BE2C (cell line): ENCODE results near the gene SFTA2. TPM values are rescaled to one million over a fixed set of nuclear protein-coding genes. Genes with fewer than 3 reads are reported as not detected.
"Not testable (repeated sequence)": the region's sequence is repeated elsewhere in the genome, so short reads cannot be mapped to it uniquely, and the experiment has no call there.

ENCODE experiments used
- DNase-seq: peaks from one replicate; pipeline ENCODE4 v3.0.0-alpha.2; 2020
- H3K27me3 ChIP-seq: fragments of 250-450 bp; sonication (Bioruptor Pico); 2 replicates; pipeline ENCODE4 v1.5.1; 2020; ENCODE audit warnings: mild to moderate bottlenecking
- H3K36me3 ChIP-seq: fragments of 250-450 bp; sonication (Bioruptor Pico); 2 replicates; pipeline ENCODE4 v1.5.1; 2020; ENCODE audit warnings: mild to moderate bottlenecking
- H3K4me1 ChIP-seq: fragments of 250-450 bp; sonication (Bioruptor Pico); 2 replicates; pipeline ENCODE4 v1.5.1; 2020
- H3K4me3 ChIP-seq: 2 replicates; pipeline ENCODE4 v1.5.1; 2011; ENCODE audit warnings: low read depth, low read length
- H3K9me3 ChIP-seq: fragments of 250-450 bp; sonication (Bioruptor Pico); 2 replicates; pipeline ENCODE4 v1.5.1; 2020
- polyA plus RNA-seq: library from polyadenylated mRNA; unstranded; fragments of >200 nt; gene quantifications from one replicate; pipeline ENCODE4 v1.2.1, GENCODE V29; 2012; ENCODE audit warnings: low read depth, missing spikeins; ENCODE audit not compliant: insufficient read length, insufficient read depth
- TF ChIP-seq, protein P1 (sequence below): IDR thresholded peaks from 2 replicates; pipeline ENCODE4 v1.5.1; 2012; ENCODE audit warnings: mild to moderate bottlenecking, low read depth, low read length

The SFTA2 gene
- polyA plus RNA-seq: not detected

DNA sequence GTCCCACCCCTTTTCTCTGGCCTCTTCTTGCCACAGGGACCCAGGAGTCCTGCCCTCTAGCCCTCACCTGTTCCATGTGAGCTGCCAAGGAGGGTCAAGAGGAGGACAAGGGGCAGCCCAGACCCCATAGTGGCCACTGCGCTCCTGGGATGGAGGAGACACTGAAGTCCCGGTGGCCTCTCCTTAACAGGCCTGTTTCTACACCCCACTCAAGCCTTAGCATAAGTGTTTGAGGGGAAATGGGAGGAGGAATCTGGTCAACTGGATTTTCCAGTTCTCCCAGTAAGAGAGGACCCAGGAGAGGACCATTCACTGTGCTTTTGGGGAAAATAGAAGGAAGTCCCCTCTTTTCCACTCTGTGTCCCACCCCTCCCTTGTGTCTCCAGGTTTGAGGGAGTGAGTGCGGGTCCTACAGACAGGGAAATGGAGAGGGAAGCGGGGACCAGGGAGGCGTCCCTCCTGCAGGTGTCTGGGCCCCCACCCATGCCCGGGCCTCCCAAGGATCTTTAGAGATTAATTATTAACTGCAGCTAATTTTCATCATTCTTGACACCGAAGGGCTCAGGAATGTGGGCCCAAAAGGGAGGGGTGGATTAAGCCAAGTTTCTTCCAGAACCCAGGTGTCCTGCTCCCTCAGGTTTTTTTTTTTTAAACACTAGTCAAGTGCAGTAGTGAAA lies at the start of gene SFTA2:
SFTA2 (minus strand) TSS at position 202 of the 677 bp plus-strand sequence; CDS start at position 128, 74 bp downstream.
- DNase-seq: no peak
- Histone ChIP-seq H3K4me1 (no peaks in the 10 kb centered on the region), H3K27me3 (no peaks in the 10 kb centered on the region), H3K4me3 (no peak within 1 kb of the TSS), H3K36me3 (no peaks in the 10 kb centered on the region), H3K9me3 (no peaks in the 10 kb centered on the region)
- TF ChIP-seq, protein P1, sequence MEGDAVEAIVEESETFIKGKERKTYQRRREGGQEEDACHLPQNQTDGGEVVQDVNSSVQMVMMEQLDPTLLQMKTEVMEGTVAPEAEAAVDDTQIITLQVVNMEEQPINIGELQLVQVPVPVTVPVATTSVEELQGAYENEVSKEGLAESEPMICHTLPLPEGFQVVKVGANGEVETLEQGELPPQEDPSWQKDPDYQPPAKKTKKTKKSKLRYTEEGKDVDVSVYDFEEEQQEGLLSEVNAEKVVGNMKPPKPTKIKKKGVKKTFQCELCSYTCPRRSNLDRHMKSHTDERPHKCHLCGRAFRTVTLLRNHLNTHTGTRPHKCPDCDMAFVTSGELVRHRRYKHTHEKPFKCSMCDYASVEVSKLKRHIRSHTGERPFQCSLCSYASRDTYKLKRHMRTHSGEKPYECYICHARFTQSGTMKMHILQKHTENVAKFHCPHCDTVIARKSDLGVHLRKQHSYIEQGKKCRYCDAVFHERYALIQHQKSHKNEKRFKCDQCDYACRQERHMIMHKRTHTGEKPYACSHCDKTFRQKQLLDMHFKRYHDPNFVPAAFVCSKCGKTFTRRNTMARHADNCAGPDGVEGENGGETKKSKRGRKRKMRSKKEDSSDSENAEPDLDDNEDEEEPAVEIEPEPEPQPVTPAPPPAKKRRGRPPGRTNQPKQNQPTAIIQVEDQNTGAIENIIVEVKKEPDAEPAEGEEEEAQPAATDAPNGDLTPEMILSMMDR: no peak

DNA sequence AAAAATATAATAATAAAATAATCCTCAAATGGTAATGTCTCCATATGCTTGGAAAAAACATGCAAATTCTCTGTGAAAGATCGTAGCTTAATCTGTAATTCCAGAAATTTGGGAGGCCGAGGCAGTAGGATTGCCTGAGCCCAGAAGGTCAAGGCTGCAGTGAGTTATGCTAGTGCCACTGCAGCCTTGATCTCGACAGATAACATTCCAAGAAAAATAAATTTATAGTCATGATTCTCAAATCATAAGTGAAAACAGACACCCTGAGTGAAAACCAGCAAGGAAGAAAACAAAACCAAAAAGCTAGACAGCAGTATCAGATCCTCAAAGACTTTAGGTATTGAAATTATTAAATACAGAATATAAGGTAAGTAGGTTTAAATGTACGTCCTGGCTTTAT lies 47.7 kb upstream of the SFTA2 start:
- TF ChIP-seq, protein P1: no peak
- Histone ChIP-seq H3K4me1 (no peaks in the 10 kb centered on the region), H3K27me3 (peaks cover 54% of the 10 kb centered on the region), H3K9me3 (peaks cover 3% of the 10 kb centered on the region; the same call in 1 of the 2 replicates), H3K4me3 (no peak overlapping the region), H3K36me3 (no peaks in the 10 kb centered on the region)
- no peak for DNase-seq

DNA sequence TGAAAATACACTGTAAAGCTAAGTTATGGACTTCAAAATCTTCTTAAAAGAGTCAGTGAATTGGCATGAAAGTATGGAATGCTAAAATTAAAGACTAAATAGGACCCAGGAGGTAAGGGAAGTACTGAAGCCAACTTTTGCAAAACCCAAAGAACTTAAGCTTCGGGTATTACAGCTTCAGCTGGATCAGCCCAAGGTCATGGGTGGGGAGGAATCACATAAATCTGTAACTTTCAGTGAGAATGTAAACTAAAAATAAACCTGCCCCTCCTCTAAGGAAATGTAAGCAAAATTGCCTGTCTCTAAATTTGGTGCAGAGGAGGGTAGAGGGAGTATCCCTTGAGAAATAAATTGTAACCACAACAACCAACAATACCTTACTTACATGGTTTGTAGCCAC lies 47.2 kb upstream of the SFTA2 start:
- Histone ChIP-seq H3K36me3 (no peaks in the 10 kb centered on the region), H3K27me3 (peaks cover 54% of the 10 kb centered on the region)

DNA sequence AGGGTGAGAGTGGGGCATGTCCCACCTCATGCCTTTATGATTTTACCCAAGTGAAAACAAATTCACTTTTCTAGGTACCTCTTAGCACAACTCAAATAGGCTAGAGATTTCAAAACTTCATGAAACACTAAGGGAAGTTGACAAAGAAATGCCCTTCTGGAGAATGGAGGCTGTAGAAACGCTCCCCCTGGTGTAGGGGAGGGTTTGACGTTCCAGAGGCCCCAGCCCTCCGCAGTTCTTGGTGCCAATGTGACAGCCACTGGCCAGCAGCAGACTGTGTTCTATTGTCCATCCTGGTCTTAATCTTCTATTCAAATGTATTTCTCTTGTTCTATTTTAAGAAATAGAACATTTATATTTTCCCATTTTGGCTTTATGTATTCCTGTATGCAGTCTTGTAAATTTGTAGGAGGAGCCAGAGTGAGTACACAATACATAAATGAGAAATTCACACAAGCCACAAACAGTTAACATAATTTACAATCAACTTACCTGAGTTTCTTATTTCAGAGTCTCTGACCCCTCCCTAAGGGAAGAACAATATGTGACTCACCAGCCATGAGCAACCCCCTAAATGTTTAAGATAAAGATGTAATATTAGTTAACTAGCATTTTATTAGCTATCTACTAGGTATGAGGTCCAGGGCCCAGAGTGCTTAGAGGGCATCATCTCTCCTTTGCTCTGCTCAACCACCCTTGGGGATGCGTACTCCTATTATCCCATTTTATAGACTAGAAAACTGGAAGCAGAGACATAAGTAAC lies 42.7 kb upstream of the SFTA2 start:
- H3K27me3 ChIP-seq: peaks cover 54% of the 10 kb centered on the region
- H3K36me3 ChIP-seq: no peaks in the 10 kb centered on the region
- H3K9me3 ChIP-seq: no peaks in the 10 kb centered on the region
- TF ChIP-seq, protein P1: no peak
- no peak overlapping the region for H3K4me3 ChIP-seq
- H3K4me1 ChIP-seq: no peaks in the 10 kb centered on the region
- DNase-seq: no peak

More for the DNA sequence above, 47.2 kb upstream of the SFTA2 start:
- H3K9me3 ChIP-seq: peaks cover 3% of the 10 kb centered on the region; the same call in 1 of the 2 replicates
- H3K4me3 ChIP-seq: no peak overlapping the region
- no peak for DNase-seq
- TF ChIP-seq, protein P1: no peak
- no peaks in the 10 kb centered on the region for H3K4me1 ChIP-seq

DNA sequence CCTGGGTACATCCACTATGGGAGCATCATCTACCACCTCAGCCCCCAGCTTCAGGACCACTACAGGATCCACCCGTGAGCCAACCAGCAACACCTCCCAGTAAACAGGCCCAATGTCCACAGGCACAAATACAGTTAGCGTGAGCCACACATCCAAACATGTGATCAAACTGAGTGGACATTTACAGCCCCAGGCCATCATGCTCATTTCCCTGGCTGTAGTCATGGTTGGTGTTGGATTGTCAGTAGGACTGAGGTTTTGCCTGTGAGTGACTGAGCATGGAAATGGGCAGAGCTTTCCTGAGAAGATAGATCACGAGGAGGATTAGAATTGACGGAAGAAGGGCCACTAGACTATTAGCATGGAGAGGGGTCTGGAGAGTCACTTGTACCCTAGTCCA lies 40.8 kb upstream of the SFTA2 start:
- no peak for DNase-seq
- Histone ChIP-seq H3K9me3 (no peaks in the 10 kb centered on the region), H3K4me1 (no peaks in the 10 kb centered on the region), H3K36me3 (no peaks in the 10 kb centered on the region), H3K4me3 (no peak overlapping the region), H3K27me3 (peaks cover 40% of the 10 kb centered on the region)
- TF ChIP-seq, protein P1: no peak

DNA sequence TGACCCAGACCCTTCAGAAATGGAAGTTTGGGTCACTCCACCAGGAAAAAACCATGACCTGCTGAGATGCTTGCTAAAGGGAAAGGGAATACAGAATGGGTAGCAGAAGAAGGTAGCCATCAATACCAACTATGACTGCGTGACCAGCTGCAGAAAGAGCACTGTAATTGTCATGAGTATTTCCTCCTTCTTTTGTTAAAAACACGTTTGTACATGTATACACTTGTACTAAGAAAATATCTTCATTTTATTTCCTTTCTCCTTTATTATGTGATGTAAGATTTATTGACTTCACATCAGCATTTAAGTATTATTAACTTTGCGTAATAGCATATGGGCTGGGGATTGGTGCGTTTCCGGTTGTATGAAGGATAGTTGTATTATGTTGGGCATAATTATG lies 39.0 kb upstream of the SFTA2 start:
- Histone ChIP-seq H3K27me3 (peaks cover 36% of the 10 kb centered on the region), H3K4me3 (no peak overlapping the region), H3K4me1 (no peaks in the 10 kb centered on the region), H3K36me3 (no peaks in the 10 kb centered on the region), H3K9me3 (no peaks in the 10 kb centered on the region)
- TF ChIP-seq, protein P1: no peak
- no peak for DNase-seq

DNA sequence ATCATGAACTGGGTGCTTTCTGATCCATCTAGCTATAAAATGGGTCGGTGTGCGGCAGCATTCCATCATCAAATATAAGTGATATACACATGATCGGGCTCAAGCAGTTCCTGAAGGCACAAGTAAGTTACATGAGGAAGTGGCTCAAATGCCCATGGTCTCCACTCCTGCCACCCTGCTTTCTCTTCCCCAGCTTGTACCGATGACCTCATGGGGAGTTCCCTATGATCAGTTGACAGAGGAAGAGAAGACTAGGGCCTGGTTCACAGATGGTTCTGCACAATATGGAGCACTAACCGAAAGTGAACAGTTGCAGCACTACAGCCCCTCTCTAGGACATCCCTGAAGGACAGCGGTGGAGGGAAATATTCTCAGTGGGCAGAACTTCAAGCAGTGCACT lies 37.2 kb upstream of the SFTA2 start:
- not testable (repeated sequence) for H3K4me1 ChIP-seq, DNase-seq
- H3K27me3 ChIP-seq: peaks cover 23% of the 10 kb centered on the region

More for the DNA sequence above, 37.2 kb upstream of the SFTA2 start:
- not testable (repeated sequence) for H3K9me3 ChIP-seq, H3K4me3 ChIP-seq, H3K36me3 ChIP-seq
